H1 (cell line): ENCODE measurements around the gene E2F2. TPM values are rescaled to one million over a fixed set of nuclear protein-coding genes. Genes with fewer than 3 reads are reported as not detected.
A peak's percentile ranks its signal among the peaks of the same experiment; 100 is the strongest.

Experiments
- CTCF ChIA-PET: fragments of 300-600 bp; sonication (Branson Sonifier 250); formaldehyde crosslinking; loops from one replicate; lab custom pipeline; 2021; ENCODE audit not compliant: partially characterized antibody; lab: Charles Lee
- POLR2A ChIA-PET: fragments of 300-600 bp; sonication (Branson Sonifier 250); formaldehyde crosslinking; loops from one replicate; lab custom pipeline; 2021; ENCODE audit warnings: inconsistent platforms; ENCODE audit not compliant: partially characterized antibody; lab: Charles Lee
- DNase-seq, 2 experiments: peaks; one replicate each; pipeline versions ENCODE4 v3.0.0 to v3.0.0-alpha.2; 2010 to 2022; ENCODE audit warnings: low spot score in 2 of 2, low read depth in 1 of 2, mixed read lengths in 1 of 2
- FAIRE-seq: peaks from 2 replicates; lab custom pipeline; 2011; peaks lifted over from hg19 to GRCh38; lab: Jason Lieb, UNC
- H2AFZ ChIP-seq: 2 replicates; pipeline ENCODE4 v1.8.1; 2012; ENCODE audit warnings: low read length, inconsistent platforms
- H2AK5ac ChIP-seq: 2 replicates; pipeline ENCODE4 v1.6.1; 2013; ENCODE audit warnings: low read depth, low read length
- H2BK120ac ChIP-seq: replicated peaks from 2 replicates; pipeline ENCODE3; 2013; ENCODE audit warnings: low read depth, low read length, inconsistent platforms
- H2BK12ac ChIP-seq: 2 replicates; pipeline ENCODE4 v1.6.1; 2013; ENCODE audit warnings: low read depth, low read length
- H2BK15ac ChIP-seq: 2 replicates; pipeline ENCODE4 v1.6.1; 2013; ENCODE audit warnings: low read length
- H2BK20ac ChIP-seq: 2 replicates; pipeline ENCODE4 v1.6.1; 2013; ENCODE audit warnings: low read length
- H2BK5ac ChIP-seq: 2 replicates; pipeline ENCODE4 v1.6.1; 2013; ENCODE audit warnings: low read depth, low read length
- H3K14ac ChIP-seq: 2 replicates; pipeline ENCODE4 v1.6.1; 2013; ENCODE audit warnings: inconsistent platforms; ENCODE audit not compliant: insufficient read length
- H3K18ac ChIP-seq: 2 replicates; pipeline ENCODE4 v1.6.1; 2013; ENCODE audit warnings: low read length; ENCODE audit errors: extremely low read depth
- H3K23ac ChIP-seq: 2 replicates; pipeline ENCODE4 v1.6.1; 2013; ENCODE audit warnings: inconsistent platforms; ENCODE audit not compliant: insufficient read length
- H3K23me2 ChIP-seq: 2 replicates; pipeline ENCODE4 v1.6.1; 2013; ENCODE audit warnings: low read depth, low read length
- H3K27ac ChIP-seq: 2 replicates; pipeline ENCODE4 v1.6.1; 2011; ENCODE audit warnings: low read depth, low read length, inconsistent platforms
- H3K27me3 ChIP-seq, 4 experiments: replicated peaks in 1 of 4; 1 replicate in 1 of 4; 2 replicates in 3 of 4; pipeline versions ENCODE4 v1.6.1 to v1.8.1; 2011 to 2013; ENCODE audit warnings: low read length in 3 of 4, mild to moderate bottlenecking in 3 of 4, inconsistent platforms in 2 of 4, mixed read lengths in 2 of 4, moderate library complexity in 1 of 4; ENCODE audit not compliant: control insufficient read depth in 3 of 4, insufficient read depth in 3 of 4; ENCODE audit errors: extremely low read depth in 1 of 4
- H3K36me3 ChIP-seq, 4 experiments: 2 replicates each; pipeline versions ENCODE4 v1.6.1 to v1.8.1; 2011 to 2013; ENCODE audit warnings: mild to moderate bottlenecking in 4 of 4, low read length in 3 of 4, moderate library complexity in 2 of 4, control low read depth in 1 of 4, inconsistent platforms in 1 of 4; ENCODE audit not compliant: insufficient read depth in 4 of 4, control insufficient read depth in 2 of 4
- H3K4ac ChIP-seq: replicated peaks from 2 replicates; pipeline ENCODE3; 2013; ENCODE audit warnings: low read length, low read depth, mixed read lengths, inconsistent platforms; ENCODE audit not compliant: insufficient read length
- H3K4me1 ChIP-seq, 4 experiments: replicated peaks in 1 of 4; 1 replicate in 1 of 4; 2 replicates in 3 of 4; pipeline versions ENCODE4 v1.6.1 to v1.8.1; 2011 to 2013; ENCODE audit warnings: low read length in 3 of 4, inconsistent platforms in 2 of 4, mixed read lengths in 1 of 4; ENCODE audit not compliant: insufficient read depth in 4 of 4, control insufficient read depth in 3 of 4
- H3K4me2 ChIP-seq, 2 experiments: 2 replicates each; pipeline versions ENCODE4 v1.6.1 to v1.8.1; 2011 to 2013; ENCODE audit warnings: low read depth in 2 of 2, low read length in 2 of 2, control low read depth in 1 of 2, inconsistent platforms in 1 of 2, mild to moderate bottlenecking in 1 of 2; ENCODE audit not compliant: insufficient read depth in 1 of 2
- H3K4me3 ChIP-seq, 4 experiments: fragments of 200-600, 300-600 bp in 1 of 4; sonication (generic), shearing (Covaris generic), sonication (Bioruptor Twin) in 1 of 4; 2 replicates each; pipeline versions ENCODE4 v1.5.1 to v1.8.1; 2011 to 2016; ENCODE audit warnings: low read length in 4 of 4, low read depth in 3 of 4, control low read depth in 2 of 4, inconsistent platforms in 2 of 4, mild to moderate bottlenecking in 2 of 4, mixed read lengths in 1 of 4, moderate library complexity in 1 of 4; ENCODE audit not compliant: insufficient read depth in 2 of 4; ENCODE audit errors: extremely low read depth in 1 of 4
- H3K56ac ChIP-seq: replicated peaks from 2 replicates; pipeline ENCODE3; 2013; ENCODE audit warnings: low read depth, mild to moderate bottlenecking, mixed read lengths, low read length, inconsistent platforms; ENCODE audit not compliant: insufficient read length
- H3K79me1 ChIP-seq: 2 replicates; pipeline ENCODE4 v1.6.1; 2013; ENCODE audit warnings: low read depth, low read length, control low read depth
- H3K79me2 ChIP-seq, 2 experiments: 2 replicates each; pipeline versions ENCODE4 v1.6.1 to v1.8.1; 2012 to 2013; ENCODE audit warnings: low read length in 2 of 2, mild to moderate bottlenecking in 2 of 2, inconsistent platforms in 1 of 2; ENCODE audit not compliant: insufficient read depth in 2 of 2, control insufficient read depth in 1 of 2
- H3K9ac ChIP-seq, 4 experiments: replicated peaks in 1 of 4; 1 replicate in 1 of 4; 2 replicates in 3 of 4; pipeline versions ENCODE4 v1.6.1 to v1.8.1; 2011 to 2013; ENCODE audit warnings: low read depth in 3 of 4, low read length in 3 of 4, control low read depth in 2 of 4, mild to moderate bottlenecking in 2 of 4, moderate library complexity in 2 of 4, inconsistent platforms in 1 of 4; ENCODE audit errors: extremely low read depth in 1 of 4
- H3K9me3 ChIP-seq, 2 experiments: 2 replicates each; pipeline versions ENCODE4 v1.6.1 to v1.8.1; 2012 to 2013; ENCODE audit warnings: mild to moderate bottlenecking in 2 of 2, moderate library complexity in 2 of 2, control low read depth in 1 of 2, inconsistent platforms in 1 of 2, low read depth in 1 of 2, low read length in 1 of 2, mixed read lengths in 1 of 2; ENCODE audit not compliant: insufficient read depth in 2 of 2
- H4K20me1 ChIP-seq, 2 experiments: replicated peaks in 1 of 2; 2 replicates each; pipeline versions ENCODE3 to v1.8.1; 2011 to 2013; ENCODE audit warnings: inconsistent platforms in 2 of 2, low read length in 2 of 2, mild to moderate bottlenecking in 1 of 2; ENCODE audit not compliant: insufficient read depth in 2 of 2, control insufficient read depth in 1 of 2
- H4K5ac ChIP-seq: 2 replicates; pipeline ENCODE4 v1.6.1; 2013; ENCODE audit warnings: low read length, low read depth, mixed read lengths, inconsistent platforms; ENCODE audit not compliant: insufficient read length
- H4K8ac ChIP-seq: 2 replicates; pipeline ENCODE4 v1.8.0; 2013; ENCODE audit warnings: mild to moderate bottlenecking, moderate library complexity, low read length, inconsistent platforms; ENCODE audit not compliant: insufficient read depth; ENCODE audit errors: extremely low read depth
- H4K91ac ChIP-seq: replicated peaks from 2 replicates; pipeline ENCODE3; 2013; ENCODE audit warnings: low read length, mixed read lengths, inconsistent platforms; ENCODE audit not compliant: insufficient read length
- CBX8 ChIP-seq: fragments of 300-800, 300-1000 bp; sonication (generic); IDR thresholded peaks from 2 replicates; pipeline ENCODE4 v1.7.1; 2016; ENCODE audit warnings: low read depth, low read length, borderline replicate concordance
- CREB1 ChIP-seq: IDR thresholded peaks from 2 replicates; pipeline ENCODE4 v1.6.1; 2012; ENCODE audit warnings: inconsistent platforms
- CTCF ChIP-seq, 3 experiments: IDR thresholded peaks; 1 replicate in 2 of 3; 2 replicates in 1 of 3; pipeline versions ENCODE4 v1.5.1 to v1.6.1; 2011; ENCODE audit warnings: low read length in 3 of 3, mild to moderate bottlenecking in 3 of 3, inconsistent platforms in 2 of 3, low read depth in 1 of 3, moderate library complexity in 1 of 3; ENCODE audit not compliant: insufficient read depth in 1 of 3; ENCODE audit errors: control extremely low read depth in 1 of 3
- EZH2 ChIP-seq: fragments of 200-600 bp; sonication (generic); IDR thresholded peaks from 2 replicates; pipeline ENCODE4 v1.7.1; 2012; ENCODE audit warnings: low read depth, mild to moderate bottlenecking, moderate library complexity, low read length, inconsistent platforms; ENCODE audit not compliant: severe bottlenecking
- GABPA ChIP-seq: IDR thresholded peaks from 2 replicates; pipeline ENCODE4 v1.6.1; 2011; ENCODE audit warnings: mild to moderate bottlenecking, low read length, moderate library complexity, borderline replicate concordance; ENCODE audit not compliant: insufficient read depth
- HDAC2 ChIP-seq, 2 experiments: fragments of 300-600 bp in 1 of 2; sonication (generic) in 1 of 2; IDR thresholded peaks; 2 replicates each; pipeline ENCODE4 v1.6.1; 2011 to 2012; ENCODE audit warnings: low read depth in 2 of 2, low read length in 2 of 2, mild to moderate bottlenecking in 2 of 2, moderate library complexity in 2 of 2, borderline replicate concordance in 1 of 2, inconsistent platforms in 1 of 2
- KDM4A ChIP-seq: IDR thresholded peaks from one replicate; pipeline ENCODE4 v1.7.1; 2012; ENCODE audit warnings: low read depth, mild to moderate bottlenecking, moderate library complexity, low read length, inconsistent platforms; ENCODE audit not compliant: severe bottlenecking
- POU5F1 ChIP-seq: IDR thresholded peaks from 2 replicates; pipeline ENCODE4 v1.6.1; 2011; ENCODE audit warnings: low read depth, mild to moderate bottlenecking, low read length, moderate library complexity
- SIN3A ChIP-seq, 2 experiments: IDR thresholded peaks in 1 of 2; conservative IDR thresholded peaks in 1 of 2; 2 replicates each; pipeline ENCODE4 v1.6.1; 2011 to 2012; ENCODE audit warnings: low read length in 2 of 2, improper control_type of control experiment in 1 of 2, low read depth in 1 of 2, mild to moderate bottlenecking in 1 of 2
- WGBS, 2 experiments: shearing (Covaris generic) in 1 of 2; methylation state at CpG; one replicate each; pipeline versions ENCODE4 v1.1.6 to v1.1.7; 2013 to 2015; ENCODE audit warnings: low lambda C conversion rate in 2 of 2, mixed read lengths in 2 of 2, inconsistent platforms in 1 of 2, low coverage in 1 of 2, missing lambda C conversion rate in 1 of 2; ENCODE audit not compliant: insufficient replicate concordance in 2 of 2, insufficient coverage in 1 of 2, insufficient read length in 1 of 2; ENCODE audit errors: extremely low coverage in 1 of 2, missing lambda C conversion rate in 1 of 2; 5-methylcytosine and 5-hydroxymethylcytosine counted together
- polyA plus RNA-seq, 7 experiments: library from polyadenylated mRNA; depleted of rRNA in 3 of 7; stranded (reverse) in 5 of 7; unstranded in 2 of 7; fragments of >200 nt in 5 of 7; fragments of 200-250 nt in 2 of 7; gene quantifications; 1 replicate in 5 of 7; 2 replicates in 1 of 7; 4 replicates in 1 of 7; pipeline versions ENCODE4 v1.2.1 to v1.2.3, GENCODE V29; 2011 to 2013; ENCODE audit warnings: missing spikeins in 2 of 7, mixed read lengths in 2 of 7
- total RNA-seq: library from RNA; stranded (reverse); fragmentation: NEBNext Ultra II Directional; extraction: Animal tissue kit (Norgen Biotek cat#: 25700); gene quantifications from 2 replicates; pipeline ENCODE4 v1.2.1, GENCODE V29; 2021

The E2F2 gene
- total and polyA plus RNA-seq, 2 of the 8 experiments (the other 6 are each of a cell fraction or from before 2014, with no cell fraction given): 1.8 to 7.0 TPM

DNA sequence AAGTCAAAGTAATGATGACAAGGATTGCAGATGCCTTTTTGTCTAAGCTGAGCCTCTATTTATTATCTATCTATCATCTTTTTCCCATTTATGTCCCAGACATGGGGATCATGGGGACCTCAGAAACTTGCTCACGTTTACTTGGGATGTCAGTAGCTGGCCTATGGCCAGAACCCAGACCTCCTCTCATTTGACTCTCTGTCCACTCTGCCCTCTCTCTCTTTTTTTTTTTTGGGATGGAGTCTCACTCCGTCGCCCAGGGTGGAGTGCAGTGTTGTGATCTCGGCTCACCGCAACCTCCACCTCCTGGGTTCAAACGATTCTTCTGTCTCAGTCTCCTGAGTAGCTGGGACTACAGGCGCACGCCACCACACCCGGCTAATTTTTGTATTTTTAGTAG, 32.0 kb upstream of the E2F2 start:
- no peak overlapping the region for H4K91ac ChIP-seq
- peaks cover 14% of the 10 kb centered on the region for H3K23me2 ChIP-seq
- no peak overlapping the region for H4K8ac ChIP-seq
- H3K4ac ChIP-seq: no peak overlapping the region
- H3K18ac ChIP-seq: peak overlapping the region; percentile 34; the same call in 1 of the 2 replicates
- H2BK12ac ChIP-seq: peak overlapping the region; percentile 96; the same call in 1 of the 2 replicates
- 84% methylated on average over 5 of the region's 9 CpGs; no CpG with 5 or more reads in 1 of the 2 experiments for WGBS, 2 experiments
- H2AK5ac ChIP-seq: no peak overlapping the region
- no peak for FAIRE-seq
- no peak for DNase-seq
- peaks cover 0 to 5% (median 0%) of the 10 kb centered on the region in 4 experiments; a peak in 3 of 8 replicates for H3K36me3 ChIP-seq
- H4K20me1 ChIP-seq: peaks cover 5 to 8% of the 10 kb centered on the region in 2 experiments
- ChIA-PET POLR2A (interaction anchor here (1.1 to 20.4 kb wide), 3 partner anchors 7 to 71 kb away, joined by 4 to 547 read pairs (median 283); partner anchors contain the start of gene ID3), CTCF (interaction anchor here (0.7 to 12.3 kb wide), 2 partner anchors 27 to 73 kb away, joined by 3 to 143 read pairs; no protein-coding TSS in a partner anchor)
- H2BK120ac ChIP-seq: no peak overlapping the region
- no peak overlapping the region for H2BK5ac ChIP-seq
- no peaks in the 10 kb centered on the region for H3K9me3 ChIP-seq
- no peak overlapping the region for H4K5ac ChIP-seq
- H3K14ac ChIP-seq: no peak overlapping the region
- H3K4me2 ChIP-seq: no peak overlapping the region
- 0 out of 2 replicates have a peak, but pooled peaks cover 2% of the 10 kb centered on the region for H3K79me1 ChIP-seq
- H2BK20ac ChIP-seq: peak overlapping the region; percentile 55; the same call in 1 of the 2 replicates
- peaks cover 0 to 4% (median 0%) of the 10 kb centered on the region in 4 experiments; a peak in 2 of 7 replicates for H3K27me3 ChIP-seq
- H3K23ac ChIP-seq: no peak overlapping the region
- H3K56ac ChIP-seq: no peak overlapping the region
- H3K27ac ChIP-seq: no peak overlapping the region
- H2AFZ ChIP-seq: no peak overlapping the region
- no peak overlapping the region for H3K9ac ChIP-seq
- no peak overlapping the region; a peak in 1 of 8 replicates for H3K4me3 ChIP-seq
- H2BK15ac ChIP-seq: no peak overlapping the region; the same call in 1 of the 2 replicates
- H3K79me2 ChIP-seq: peaks cover 4 to 13% of the 10 kb centered on the region in 2 experiments
- H3K4me1 ChIP-seq: peaks cover 9 to 31% (median 14%) of the 10 kb centered on the region in 4 experiments
- TF ChIP-seq CBX8 (no peak), CTCF (IDR thresholded peaks at IDR 0.05; ENCODE audit: control extremely low read depth in 1 of 3, insufficient read depth in 1 of 3, low read depth in 1 of 3, low read length in 3 of 3) (no peak), EZH2 (no peak), KDM4A (no peak), HDAC2 (IDR thresholded peaks at IDR 0.05; ENCODE audit: borderline replicate concordance in 1 of 2, low read depth in 2 of 2, low read length in 2 of 2) (no peak), GABPA (no peak), CREB1 (no peak), POU5F1 (no peak), SIN3A (conservative IDR thresholded peaks at IDR 0.05 in 1 of 2, IDR thresholded peaks at IDR 0.05 in 1 of 2; ENCODE audit: low read depth in 1 of 2, low read length in 2 of 2) (no peak)
